H1 (cell line): ENCODE measurements around the gene SYT2. TPM values are rescaled to one million over a fixed set of nuclear protein-coding genes. Genes with fewer than 3 reads are reported as not detected.

Experiments
- JUN ChIP-seq: IDR thresholded peaks from 2 replicates; pipeline ENCODE4 v1.6.1; 2011; ENCODE audit warnings: low read depth, mild to moderate bottlenecking, improper control_type of control experiment, low read length
- NRF1 ChIP-seq: IDR thresholded peaks from 2 replicates; pipeline ENCODE4 v1.6.1; 2011; ENCODE audit warnings: mild to moderate bottlenecking, low read depth, low read length, improper control_type of control experiment
- SIRT6 ChIP-seq: IDR thresholded peaks from one replicate; pipeline ENCODE4 v1.7.1; 2012; ENCODE audit warnings: low read length, inconsistent platforms
- TEAD4 ChIP-seq: IDR thresholded peaks from 2 replicates; pipeline ENCODE4 v1.6.1; 2012; ENCODE audit warnings: low read depth, low read length, inconsistent platforms, mixed read lengths
- polyA plus RNA-seq, 7 experiments: library from polyadenylated mRNA; depleted of rRNA in 3 of 7; stranded (reverse) in 5 of 7; unstranded in 2 of 7; fragments of >200 nt in 5 of 7; fragments of 200-250 nt in 2 of 7; gene quantifications; 1 replicate in 5 of 7; 2 replicates in 1 of 7; 4 replicates in 1 of 7; pipeline versions ENCODE4 v1.2.1 to v1.2.3, GENCODE V29; 2011 to 2013; ENCODE audit warnings: missing spikeins in 2 of 7, mixed read lengths in 2 of 7
- total RNA-seq: library from RNA; stranded (reverse); fragmentation: NEBNext Ultra II Directional; extraction: Animal tissue kit (Norgen Biotek cat#: 25700); gene quantifications from 2 replicates; pipeline ENCODE4 v1.2.1, GENCODE V29; 2021
- TF ChIP-seq, protein P1 (sequence below): IDR thresholded peaks from 2 replicates; pipeline ENCODE4 v1.6.1; 2012; ENCODE audit warnings: low read length, inconsistent platforms
- TF ChIP-seq, protein P2 (sequence below): IDR thresholded peaks from 2 replicates; pipeline ENCODE4 v1.6.1; 2011; ENCODE audit warnings: low read length, improper control_type of control experiment

The SYT2 gene
- total and polyA plus RNA-seq, 2 of the 8 experiments (the other 6 are each of a cell fraction or from before 2014, with no cell fraction given), result 2.8 to 11.0 TPM

DNA sequence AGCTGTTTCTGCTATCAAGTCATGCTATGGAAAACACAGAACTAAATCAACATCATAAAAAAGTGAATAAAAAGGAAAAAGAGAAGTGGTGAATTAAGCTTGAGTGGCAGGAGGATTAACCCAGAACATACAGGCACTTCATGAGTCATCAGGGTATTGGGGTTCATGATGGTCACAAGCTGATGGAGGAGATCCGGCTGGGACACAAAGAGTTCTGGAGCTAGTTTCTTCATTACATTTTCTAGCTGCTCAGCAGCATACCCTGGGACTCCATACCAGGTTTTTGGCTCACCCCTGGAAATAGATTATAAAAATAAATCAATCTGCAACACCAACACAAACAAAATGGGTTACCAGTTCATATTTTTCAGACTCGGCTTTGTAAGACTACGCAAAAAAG is 42.5 kb upstream of the SYT2 start (continued):
- TF ChIP-seq, protein P1, sequence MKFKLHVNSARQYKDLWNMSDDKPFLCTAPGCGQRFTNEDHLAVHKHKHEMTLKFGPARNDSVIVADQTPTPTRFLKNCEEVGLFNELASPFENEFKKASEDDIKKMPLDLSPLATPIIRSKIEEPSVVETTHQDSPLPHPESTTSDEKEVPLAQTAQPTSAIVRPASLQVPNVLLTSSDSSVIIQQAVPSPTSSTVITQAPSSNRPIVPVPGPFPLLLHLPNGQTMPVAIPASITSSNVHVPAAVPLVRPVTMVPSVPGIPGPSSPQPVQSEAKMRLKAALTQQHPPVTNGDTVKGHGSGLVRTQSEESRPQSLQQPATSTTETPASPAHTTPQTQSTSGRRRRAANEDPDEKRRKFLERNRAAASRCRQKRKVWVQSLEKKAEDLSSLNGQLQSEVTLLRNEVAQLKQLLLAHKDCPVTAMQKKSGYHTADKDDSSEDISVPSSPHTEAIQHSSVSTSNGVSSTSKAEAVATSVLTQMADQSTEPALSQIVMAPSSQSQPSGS, result no peak
- TF ChIP-seq TEAD4, result no peak
- TF ChIP-seq, protein P2, sequence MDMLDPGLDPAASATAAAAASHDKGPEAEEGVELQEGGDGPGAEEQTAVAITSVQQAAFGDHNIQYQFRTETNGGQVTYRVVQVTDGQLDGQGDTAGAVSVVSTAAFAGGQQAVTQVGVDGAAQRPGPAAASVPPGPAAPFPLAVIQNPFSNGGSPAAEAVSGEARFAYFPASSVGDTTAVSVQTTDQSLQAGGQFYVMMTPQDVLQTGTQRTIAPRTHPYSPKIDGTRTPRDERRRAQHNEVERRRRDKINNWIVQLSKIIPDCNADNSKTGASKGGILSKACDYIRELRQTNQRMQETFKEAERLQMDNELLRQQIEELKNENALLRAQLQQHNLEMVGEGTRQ, result no peak
- TF ChIP-seq JUN, result no peak
- TF ChIP-seq NRF1, result no peak
- TF ChIP-seq SIRT6, result no peak
